ENCODE data around the gene CAMK2N1. TPM values are rescaled to one million over a fixed set of nuclear protein-coding genes. Genes with fewer than 3 reads are reported as not detected.

The CAMK2N1 gene
- total and polyA plus RNA-seq, 10 donors = 3.6 to 17.2 (median 8.5) TPM

DNA sequence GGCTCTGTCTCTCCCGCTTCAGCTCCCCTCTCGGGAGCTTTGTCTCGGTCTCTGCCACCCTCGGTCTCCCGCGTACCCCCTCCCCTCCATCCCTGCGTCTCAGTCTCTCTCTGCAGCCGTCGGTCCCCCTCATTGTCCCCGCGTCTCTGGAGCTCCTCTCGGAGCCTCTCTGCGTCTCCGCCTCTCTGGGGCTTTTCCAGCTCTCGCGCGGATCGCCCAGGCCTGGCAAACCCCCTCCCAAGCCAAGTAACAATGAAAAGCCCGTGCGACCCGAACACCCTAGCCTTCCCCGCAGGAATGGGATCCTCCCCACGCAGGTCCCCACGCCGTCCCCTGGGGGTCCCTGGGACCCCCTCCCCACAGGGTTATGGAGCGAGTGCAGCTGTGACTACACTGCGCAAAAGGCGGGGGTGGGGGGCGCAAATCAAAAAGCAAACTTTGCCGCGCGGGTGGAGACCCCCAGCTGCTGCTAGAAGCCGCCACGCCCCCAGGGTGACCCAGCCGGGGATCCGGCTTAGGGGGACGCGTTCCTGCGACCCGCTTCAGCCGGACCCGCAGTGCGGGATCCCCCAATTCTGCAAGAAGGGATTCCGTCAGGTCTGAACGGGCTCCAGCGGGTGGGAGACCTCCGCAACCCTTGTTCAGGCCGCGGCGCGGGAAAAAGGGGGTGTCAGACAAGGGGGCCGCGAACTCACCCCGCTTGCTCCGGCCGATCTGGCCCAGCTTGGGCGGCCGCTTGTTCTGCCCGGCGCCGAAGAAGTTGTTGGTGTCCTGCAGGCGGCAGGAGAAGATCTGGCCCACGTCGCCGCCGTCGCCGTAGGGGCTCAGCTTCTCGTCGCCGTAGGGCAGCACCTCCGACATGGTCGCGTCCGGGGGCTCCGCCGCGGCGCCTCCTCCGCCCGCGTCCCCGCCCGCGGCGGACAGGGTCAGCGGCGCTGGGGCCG is 1.2 kb downstream of the CAMK2N1 start:
- TF ChIP-seq POLR2A (IDR thresholded peaks at IDR 0.05) (no peak), POLR2AphosphoS5 (IDR thresholded peaks at IDR 0.05) (no peak)
- TF ChIP-seq, protein P1, sequence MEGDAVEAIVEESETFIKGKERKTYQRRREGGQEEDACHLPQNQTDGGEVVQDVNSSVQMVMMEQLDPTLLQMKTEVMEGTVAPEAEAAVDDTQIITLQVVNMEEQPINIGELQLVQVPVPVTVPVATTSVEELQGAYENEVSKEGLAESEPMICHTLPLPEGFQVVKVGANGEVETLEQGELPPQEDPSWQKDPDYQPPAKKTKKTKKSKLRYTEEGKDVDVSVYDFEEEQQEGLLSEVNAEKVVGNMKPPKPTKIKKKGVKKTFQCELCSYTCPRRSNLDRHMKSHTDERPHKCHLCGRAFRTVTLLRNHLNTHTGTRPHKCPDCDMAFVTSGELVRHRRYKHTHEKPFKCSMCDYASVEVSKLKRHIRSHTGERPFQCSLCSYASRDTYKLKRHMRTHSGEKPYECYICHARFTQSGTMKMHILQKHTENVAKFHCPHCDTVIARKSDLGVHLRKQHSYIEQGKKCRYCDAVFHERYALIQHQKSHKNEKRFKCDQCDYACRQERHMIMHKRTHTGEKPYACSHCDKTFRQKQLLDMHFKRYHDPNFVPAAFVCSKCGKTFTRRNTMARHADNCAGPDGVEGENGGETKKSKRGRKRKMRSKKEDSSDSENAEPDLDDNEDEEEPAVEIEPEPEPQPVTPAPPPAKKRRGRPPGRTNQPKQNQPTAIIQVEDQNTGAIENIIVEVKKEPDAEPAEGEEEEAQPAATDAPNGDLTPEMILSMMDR (IDR thresholded peaks at IDR 0.05 in 8 of 11, conservative IDR thresholded peaks at IDR 0.05 in 3 of 11) = no peak
- Histone ChIP-seq H3K36me3 (no peaks in the 10 kb centered on the region), H3K4me3 (peak overlapping the region; percentile 38 to 77 (median 52)), H3K9me3 (no peaks in the 10 kb centered on the region), H3K27me3 (replicated peaks in 1 of 7) (peaks cover 7 to 98% (median 60%) of the 10 kb centered on the region in 7 donors), H3K27ac (peak overlapping the region in 7 of 8 donors; percentile 26 to 80 (median 64)), H3K4me1 (peaks cover 11 to 47% (median 36%) of the 10 kb centered on the region in 6 donors)
- WGBS, 5 donors = 2 to 4% (median 3%) methylated on average over 54 to 89 of the region's 89 CpGs
- DNase-seq = no peak
- intact Hi-C loops (cut with DNase I; ENCODE audit: low total_unique reads) = loop anchor here (5.0 kb wide), 1 partner anchor 107 kb away; no protein-coding TSS in a partner anchor

- H3K27ac ChIP-seq = peak overlapping the region in 7 of 8 donors; percentile 27 to 80 (median 64)
- H3K4me1 ChIP-seq = peaks cover 11 to 47% (median 36%) of the 10 kb centered on the region in 6 donors
- TF ChIP-seq POLR2AphosphoS5 (IDR thresholded peaks at IDR 0.05) = peak in 2 of 3 donors; percentile 25 to 33
- TF ChIP-seq, protein P1 (IDR thresholded peaks at IDR 0.05 in 8 of 11, conservative IDR thresholded peaks at IDR 0.05 in 3 of 11) = no peak
- peak overlapping the region; percentile 38 to 77 (median 52) for H3K4me3 ChIP-seq
- no peaks in the 10 kb centered on the region for H3K9me3 ChIP-seq
- 2% methylated on average over 29 to 58 of the region's 58 CpGs for WGBS, 5 donors
- no peak for DNase-seq
- peaks cover 7 to 100% (median 60%) of the 10 kb centered on the region in 7 donors for H3K27me3 ChIP-seq (replicated peaks in 1 of 7)
- H3K36me3 ChIP-seq = no peaks in the 10 kb centered on the region
- intact Hi-C loops (cut with DNase I; ENCODE audit: low total_unique reads) = no loop called here
Observed at GRCh38 chr1:20483833-20484518, 2.0 kb downstream of the CAMK2N1 start.

GRCh38 chr1:20483098-20483832 is 2.7 kb downstream of the CAMK2N1 start:
- 29 to 39% (median 37%) methylated on average over 16 of the region's 16 CpGs for WGBS, 5 donors
- Histone ChIP-seq H3K4me1 (peaks cover 11 to 47% (median 36%) of the 10 kb centered on the region in 6 donors), H3K36me3 (no peaks in the 10 kb centered on the region), H3K4me3 (peak overlapping the region in 6 of 8 donors; percentile 47 to 77 (median 54)), H3K27ac (peak overlapping the region in 4 of 8 donors; percentile 60 to 80 (median 70)), H3K9me3 (no peaks in the 10 kb centered on the region), H3K27me3 (replicated peaks in 1 of 7) (peaks cover 7 to 100% (median 60%) of the 10 kb centered on the region in 7 donors)
- intact Hi-C loops (cut with DNase I; ENCODE audit: low total_unique reads) = no loop called here
- TF ChIP-seq POLR2A (IDR thresholded peaks at IDR 0.05) (no peak), POLR2AphosphoS5 (IDR thresholded peaks at IDR 0.05) (no peak)
- TF ChIP-seq, protein P1 (IDR thresholded peaks at IDR 0.05 in 8 of 11, conservative IDR thresholded peaks at IDR 0.05 in 3 of 11) = no peak
- DNase-seq = no peak
